K562 (cell line): Measurements from ENCODE around the gene JMJD1C. TPM values are rescaled to one million over a fixed set of nuclear protein-coding genes. Genes with fewer than 3 reads are reported as not detected.

Experiments used
- BACH1 ChIP-seq: fragments of 200-800 bp; sonication (Bioruptor generic); IDR thresholded peaks from 2 replicates; pipeline ENCODE4 v1.6.1; 2016; ENCODE audit warnings: missing genetic modification characterization, missing compliant biosample characterization
- BCOR ChIP-seq: fragments of 450-650 bp; IDR thresholded peaks from 2 replicates; pipeline ENCODE4 v1.6.1; 2016
- CCNT2 ChIP-seq: IDR thresholded peaks from 2 replicates; pipeline ENCODE4 v1.6.1; 2011; ENCODE audit warnings: borderline replicate concordance, low read depth, mild to moderate bottlenecking, moderate library complexity, mixed read lengths, low read length; ENCODE audit not compliant: insufficient read length; ENCODE audit errors: extremely low read depth
- DACH1 ChIP-seq: fragments of 450-650 bp; IDR thresholded peaks from 2 replicates; pipeline ENCODE4 v1.6.1; 2018; ENCODE audit not compliant: partially characterized antibody
- HMGN3 ChIP-seq: IDR thresholded peaks from 2 replicates; pipeline ENCODE4 v1.6.1; 2011; ENCODE audit warnings: borderline replicate concordance, low read depth, mild to moderate bottlenecking, mixed read lengths, low read length; ENCODE audit not compliant: insufficient read length; ENCODE audit errors: extremely low read depth
- HOXB6 ChIP-seq: fragments of 250-450 bp; sonication (Bioruptor Pico); IDR thresholded peaks from 2 replicates; pipeline ENCODE4 v1.5.1; 2022; ENCODE audit warnings: mild to moderate bottlenecking, borderline replicate concordance
- ILF3 ChIP-seq: fragments of 450-650 bp; IDR thresholded peaks from 2 replicates; pipeline ENCODE4 v1.6.1; 2018; ENCODE audit warnings: antibody characterized with exemption, mild to moderate bottlenecking, moderate library complexity, borderline replicate concordance
- LCOR ChIP-seq: sonication (generic); formaldehyde crosslinking; IDR thresholded peaks from 2 replicates; pipeline ENCODE4 v1.8.0; 2022; ENCODE audit warnings: mild to moderate bottlenecking, missing genetic modification reagents
- MCM5 ChIP-seq: fragments of 450-650 bp; IDR thresholded peaks from 2 replicates; pipeline ENCODE4 v1.6.1; 2016; ENCODE audit warnings: low read depth
- MECOM ChIP-seq: fragments of 250-450 bp; sonication (Bioruptor Pico); IDR thresholded peaks from 2 replicates; pipeline ENCODE4 v1.8.0; 2022; ENCODE audit warnings: inconsistent platforms
- PCBP1 ChIP-seq: fragments of 200-400 bp; formaldehyde crosslinking; IDR thresholded peaks from 2 replicates; pipeline ENCODE4 v1.6.1; 2018; ENCODE audit warnings: mild to moderate bottlenecking, low read depth, low read length; ENCODE audit not compliant: poor library complexity, severe bottlenecking
- PCBP2 ChIP-seq: fragments of 200-400 bp; formaldehyde crosslinking; IDR thresholded peaks from 2 replicates; pipeline ENCODE4 v1.6.1; 2018; ENCODE audit warnings: low read length, low read depth, mild to moderate bottlenecking, moderate library complexity; ENCODE audit not compliant: poor library complexity, severe bottlenecking
- SRSF3 ChIP-seq: fragments of 200-400 bp; formaldehyde crosslinking; IDR thresholded peaks from 2 replicates; pipeline ENCODE4 v1.6.1; 2016; ENCODE audit warnings: mild to moderate bottlenecking, low read length, moderate library complexity; ENCODE audit not compliant: insufficient read depth
- ZBTB7A ChIP-seq: IDR thresholded peaks from 2 replicates; pipeline ENCODE4 v1.6.1; 2011; ENCODE audit warnings: low read depth, mild to moderate bottlenecking, low read length, moderate library complexity, borderline replicate concordance; ENCODE audit not compliant: control insufficient read depth
- ZNF124 ChIP-seq: sonication (generic); formaldehyde crosslinking; IDR thresholded peaks from 2 replicates; pipeline ENCODE4 v1.8.1; 2022; ENCODE audit warnings: missing genetic modification reagents
- polyA plus RNA-seq, 8 experiments: library from polyadenylated mRNA; depleted of rRNA in 4 of 8; stranded (reverse) in 5 of 8; unstranded in 3 of 8; fragments of >200 nt; fragmentation: Nextera tagmentation in 2 of 8; fragmentation: Illumina TruSeq in 1 of 8; extraction: Ambion mirVana in 2 of 8; extraction: Trizol in 1 of 8; gene quantifications; 2 replicates each; pipeline versions ENCODE4 v1.2.1 to v1.2.3, GENCODE V29; 2011 to 2014; ENCODE audit warnings: inconsistent platforms in 1 of 8, missing spikeins in 1 of 8
- total RNA-seq, 7 experiments: library from RNA; depleted of rRNA in 6 of 7; stranded (reverse); fragments of >200 nt in 6 of 7; fragmentation: Illumina TruSeq in 2 of 7; extraction: Trizol in 2 of 7; gene quantifications; 2 replicates each; pipeline versions ENCODE4 v1.2.1 to v1.2.3, GENCODE V29; 2011 to 2021; ENCODE audit warnings: low replicate concordance in 1 of 7
- TF ChIP-seq, protein P1 (sequence below): sonication (generic); formaldehyde crosslinking; IDR thresholded peaks from 2 replicates; pipeline ENCODE4 v1.8.0; 2022; ENCODE audit warnings: mild to moderate bottlenecking, missing genetic modification reagents
- TF ChIP-seq, protein P2 (sequence below), 2 experiments: fragments of 150-350 bp in 1 of 2; IDR thresholded peaks; 2 replicates each; pipeline ENCODE4 v1.6.1; 2012 to 2016; ENCODE audit warnings: low read depth in 2 of 2, low read length in 2 of 2, mild to moderate bottlenecking in 1 of 2, moderate library complexity in 1 of 2
- TF ChIP-seq, protein P3 (sequence below), 2 experiments: fragments of 250-450 bp in 1 of 2; fragments of 450-650 bp in 1 of 2; sonication (Bioruptor Pico) in 1 of 2; IDR thresholded peaks; 2 replicates each; pipeline versions ENCODE4 v1.6.1 to v1.8.0; 2016 to 2021; ENCODE audit warnings: mild to moderate bottlenecking in 2 of 2, moderate library complexity in 2 of 2, missing compliant biosample characterization in 1 of 2, missing genetic modification characterization in 1 of 2

JMJD1C gene
- total and polyA plus RNA-seq, 9 of the 15 experiments (the other 6 are each of a cell fraction or from before 2014, with no cell fraction given): 25.3 to 68.0 (median 47.2) TPM

DNA sequence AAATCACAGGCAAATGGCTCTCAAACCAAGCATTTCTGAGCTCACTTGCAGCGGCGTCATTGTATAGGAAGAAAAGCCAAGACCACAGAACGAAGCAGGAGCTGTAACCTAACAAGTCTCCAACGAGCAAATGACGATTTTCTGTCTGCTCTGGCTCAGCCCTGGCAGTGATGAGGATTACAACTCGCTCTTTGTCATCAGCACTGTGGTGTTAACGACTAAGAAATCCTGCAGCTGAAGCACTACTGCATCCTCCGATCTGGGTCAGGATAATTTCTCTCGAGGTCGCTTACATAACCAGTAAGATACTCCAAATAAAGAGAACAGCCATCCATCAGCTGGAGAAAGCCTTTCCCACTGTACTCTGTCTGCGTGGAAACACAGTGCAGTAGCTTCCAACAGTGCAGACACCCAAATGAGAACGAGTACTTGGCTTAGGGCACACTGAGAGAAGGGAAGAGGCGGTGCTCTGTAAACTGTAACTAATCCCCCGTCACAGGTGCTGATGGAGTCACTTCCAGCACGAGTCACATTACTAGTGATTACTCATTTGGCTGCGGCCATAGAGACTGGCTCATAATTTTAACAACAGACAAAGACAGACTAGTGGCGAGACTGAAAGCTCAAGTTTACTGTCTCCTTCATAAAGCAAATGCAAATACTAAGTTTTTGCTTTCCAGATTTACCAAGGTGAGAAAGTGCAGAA, 196.8 kb downstream of the JMJD1C start (continued):
- TF ChIP-seq, protein P1, sequence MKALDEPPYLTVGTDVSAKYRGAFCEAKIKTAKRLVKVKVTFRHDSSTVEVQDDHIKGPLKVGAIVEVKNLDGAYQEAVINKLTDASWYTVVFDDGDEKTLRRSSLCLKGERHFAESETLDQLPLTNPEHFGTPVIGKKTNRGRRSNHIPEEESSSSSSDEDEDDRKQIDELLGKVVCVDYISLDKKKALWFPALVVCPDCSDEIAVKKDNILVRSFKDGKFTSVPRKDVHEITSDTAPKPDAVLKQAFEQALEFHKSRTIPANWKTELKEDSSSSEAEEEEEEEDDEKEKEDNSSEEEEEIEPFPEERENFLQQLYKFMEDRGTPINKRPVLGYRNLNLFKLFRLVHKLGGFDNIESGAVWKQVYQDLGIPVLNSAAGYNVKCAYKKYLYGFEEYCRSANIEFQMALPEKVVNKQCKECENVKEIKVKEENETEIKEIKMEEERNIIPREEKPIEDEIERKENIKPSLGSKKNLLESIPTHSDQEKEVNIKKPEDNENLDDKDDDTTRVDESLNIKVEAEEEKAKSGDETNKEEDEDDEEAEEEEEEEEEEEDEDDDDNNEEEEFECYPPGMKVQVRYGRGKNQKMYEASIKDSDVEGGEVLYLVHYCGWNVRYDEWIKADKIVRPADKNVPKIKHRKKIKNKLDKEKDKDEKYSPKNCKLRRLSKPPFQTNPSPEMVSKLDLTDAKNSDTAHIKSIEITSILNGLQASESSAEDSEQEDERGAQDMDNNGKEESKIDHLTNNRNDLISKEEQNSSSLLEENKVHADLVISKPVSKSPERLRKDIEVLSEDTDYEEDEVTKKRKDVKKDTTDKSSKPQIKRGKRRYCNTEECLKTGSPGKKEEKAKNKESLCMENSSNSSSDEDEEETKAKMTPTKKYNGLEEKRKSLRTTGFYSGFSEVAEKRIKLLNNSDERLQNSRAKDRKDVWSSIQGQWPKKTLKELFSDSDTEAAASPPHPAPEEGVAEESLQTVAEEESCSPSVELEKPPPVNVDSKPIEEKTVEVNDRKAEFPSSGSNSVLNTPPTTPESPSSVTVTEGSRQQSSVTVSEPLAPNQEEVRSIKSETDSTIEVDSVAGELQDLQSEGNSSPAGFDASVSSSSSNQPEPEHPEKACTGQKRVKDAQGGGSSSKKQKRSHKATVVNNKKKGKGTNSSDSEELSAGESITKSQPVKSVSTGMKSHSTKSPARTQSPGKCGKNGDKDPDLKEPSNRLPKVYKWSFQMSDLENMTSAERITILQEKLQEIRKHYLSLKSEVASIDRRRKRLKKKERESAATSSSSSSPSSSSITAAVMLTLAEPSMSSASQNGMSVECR (CRISPR knock-in tag): peak; percentile 91
- TF ChIP-seq MCM5 (no peak), BACH1 (peak; percentile 55; the same call in 1 of the 2 replicates), PCBP1 (no peak), CCNT2 (peak; percentile 26), DACH1 (peak; percentile 81), ILF3 (no peak), PCBP2 (no peak), SRSF3 (no peak), ZNF124 (CRISPR knock-in tag) (no peak), HOXB6 (no peak), BCOR (peak; percentile 82; the same call in 1 of the 2 replicates), HMGN3 (no peak), MECOM (no peak), ZBTB7A (no peak), LCOR (peak; percentile 87)
- TF ChIP-seq, protein P2, sequence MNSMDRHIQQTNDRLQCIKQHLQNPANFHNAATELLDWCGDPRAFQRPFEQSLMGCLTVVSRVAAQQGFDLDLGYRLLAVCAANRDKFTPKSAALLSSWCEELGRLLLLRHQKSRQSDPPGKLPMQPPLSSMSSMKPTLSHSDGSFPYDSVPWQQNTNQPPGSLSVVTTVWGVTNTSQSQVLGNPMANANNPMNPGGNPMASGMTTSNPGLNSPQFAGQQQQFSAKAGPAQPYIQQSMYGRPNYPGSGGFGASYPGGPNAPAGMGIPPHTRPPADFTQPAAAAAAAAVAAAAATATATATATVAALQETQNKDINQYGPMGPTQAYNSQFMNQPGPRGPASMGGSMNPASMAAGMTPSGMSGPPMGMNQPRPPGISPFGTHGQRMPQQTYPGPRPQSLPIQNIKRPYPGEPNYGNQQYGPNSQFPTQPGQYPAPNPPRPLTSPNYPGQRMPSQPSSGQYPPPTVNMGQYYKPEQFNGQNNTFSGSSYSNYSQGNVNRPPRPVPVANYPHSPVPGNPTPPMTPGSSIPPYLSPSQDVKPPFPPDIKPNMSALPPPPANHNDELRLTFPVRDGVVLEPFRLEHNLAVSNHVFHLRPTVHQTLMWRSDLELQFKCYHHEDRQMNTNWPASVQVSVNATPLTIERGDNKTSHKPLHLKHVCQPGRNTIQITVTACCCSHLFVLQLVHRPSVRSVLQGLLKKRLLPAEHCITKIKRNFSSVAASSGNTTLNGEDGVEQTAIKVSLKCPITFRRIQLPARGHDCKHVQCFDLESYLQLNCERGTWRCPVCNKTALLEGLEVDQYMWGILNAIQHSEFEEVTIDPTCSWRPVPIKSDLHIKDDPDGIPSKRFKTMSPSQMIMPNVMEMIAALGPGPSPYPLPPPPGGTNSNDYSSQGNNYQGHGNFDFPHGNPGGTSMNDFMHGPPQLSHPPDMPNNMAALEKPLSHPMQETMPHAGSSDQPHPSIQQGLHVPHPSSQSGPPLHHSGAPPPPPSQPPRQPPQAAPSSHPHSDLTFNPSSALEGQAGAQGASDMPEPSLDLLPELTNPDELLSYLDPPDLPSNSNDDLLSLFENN (IDR thresholded peaks at IDR 0.05; ENCODE audit: low read depth in 2 of 2, low read length in 2 of 2): no peak
- TF ChIP-seq, protein P3, sequence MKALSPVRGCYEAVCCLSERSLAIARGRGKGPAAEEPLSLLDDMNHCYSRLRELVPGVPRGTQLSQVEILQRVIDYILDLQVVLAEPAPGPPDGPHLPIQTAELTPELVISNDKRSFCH (CRISPR knock-in tag; IDR thresholded peaks at IDR 0.05): no peak
- TF ChIP-seq, protein P3 (tag; IDR thresholded peaks at IDR 0.05): peak; percentile 79; the same call in 1 of the 2 replicates
